Effector CD4-positive, alpha-beta T cell (primary cell): ENCODE results near the gene SYCE3. TPM values are rescaled to one million over a fixed set of nuclear protein-coding genes. Genes with fewer than 3 reads are reported as not detected.
"Not testable (repeated sequence)": the region's sequence is repeated elsewhere in the genome, so short reads cannot be mapped to it uniquely, and the experiment has no call there.

Experiments used
- DNase-seq: peaks from one replicate; pipeline ENCODE4 v3.0.0-alpha.2; 2020
- total RNA-seq: gene quantifications from one replicate; lab custom pipeline; 2026; lab: John Stamatoyannopoulos, UW

Gene SYCE3, protein sequence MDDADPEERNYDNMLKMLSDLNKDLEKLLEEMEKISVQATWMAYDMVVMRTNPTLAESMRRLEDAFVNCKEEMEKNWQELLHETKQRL
- total RNA-seq: not detected

DNA sequence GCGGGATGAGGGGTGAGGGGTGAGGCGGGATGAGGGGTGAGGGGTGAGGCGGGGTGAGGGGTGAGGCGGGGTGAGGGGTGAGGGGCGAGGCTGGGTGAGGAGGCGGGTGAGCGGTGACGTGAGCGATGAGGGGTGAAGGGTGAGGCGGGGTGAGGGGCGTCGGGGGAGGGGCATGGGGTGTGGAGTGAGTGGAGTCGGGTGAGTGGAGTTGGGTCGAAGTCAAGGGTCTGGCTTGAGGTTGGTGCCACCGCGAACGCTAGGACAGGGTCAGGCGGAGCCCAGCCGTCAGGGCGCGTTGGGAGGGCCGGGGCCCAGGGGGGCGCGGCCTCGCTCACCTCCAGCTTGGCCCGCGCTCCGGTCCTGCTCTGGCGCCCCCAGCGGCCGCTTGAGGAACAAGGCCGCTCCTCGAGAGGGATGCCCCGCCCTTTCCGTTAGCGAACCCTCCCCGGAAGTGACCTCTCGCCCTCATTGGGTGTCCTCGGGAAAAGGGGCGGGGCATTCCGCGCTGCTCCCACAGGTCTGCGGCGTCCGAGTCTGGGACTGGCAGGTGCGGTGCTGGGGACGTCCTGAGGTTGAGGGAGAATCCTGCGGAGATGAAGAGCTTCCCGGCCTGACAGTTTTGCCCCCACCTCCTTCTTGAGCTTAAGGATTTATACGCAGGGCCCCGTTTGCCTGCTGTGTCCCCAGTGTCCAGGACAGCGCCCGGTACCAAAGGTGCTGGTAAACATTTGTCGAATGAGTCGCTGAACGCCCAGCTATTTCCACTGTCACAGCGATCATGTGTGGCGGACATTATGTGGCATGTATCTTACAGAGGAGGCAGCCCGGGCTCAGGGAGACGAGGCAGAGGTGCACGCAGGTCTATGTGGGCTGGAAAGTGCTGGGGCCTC is at the start of gene SYCE3:
TSS of gene SYCE3 (minus strand) at position 397 of the 890 bp plus-strand sequence. CDS start 6,514 bp downstream, outside the sequence.
- peak; percentile 95 for DNase-seq

- DNase-seq: no peak
Observed at GRCh38 chr22:50612168-50612527, 49.4 kb upstream of the SYCE3 start.

DNA sequence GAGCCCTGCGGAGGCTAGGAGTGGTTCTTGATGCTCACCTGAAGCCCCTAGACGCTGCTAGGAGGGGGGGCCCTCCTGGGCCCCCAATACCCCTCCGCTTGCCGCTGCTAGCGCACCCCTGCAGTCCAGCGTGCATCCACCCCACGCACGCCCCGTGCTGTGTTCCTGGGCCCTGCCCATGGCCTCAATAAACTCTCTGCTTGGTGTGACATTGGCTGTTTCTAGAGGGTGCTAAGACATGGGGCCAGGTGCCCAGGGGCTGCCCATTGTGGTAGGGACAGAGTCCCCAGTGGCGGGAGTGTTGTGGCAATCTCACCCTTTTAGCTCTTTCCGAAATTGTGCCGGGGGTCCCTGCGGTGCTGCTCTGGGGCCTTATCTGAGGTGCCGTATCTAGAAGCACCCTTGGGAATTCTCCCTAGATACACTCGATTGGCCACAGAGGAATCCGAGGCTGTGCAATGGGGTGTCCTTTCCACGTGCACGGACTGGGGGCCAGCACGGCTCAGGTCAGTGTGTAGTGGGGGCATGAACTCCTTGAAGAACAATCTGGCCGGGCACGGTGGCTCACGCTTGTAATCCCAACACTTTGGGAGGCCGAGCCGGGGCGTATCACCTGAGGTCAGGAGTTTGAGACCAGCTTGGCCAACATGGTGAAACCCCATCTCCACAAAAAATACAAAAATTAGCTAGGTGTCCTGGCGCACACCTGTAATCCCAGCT is 48.8 kb upstream of the SYCE3 start:
- no peak for DNase-seq

GRCh38 chr22:50610581-50610980 is 47.9 kb upstream of the SYCE3 start:
- DNase-seq: no peak

- DNase-seq: no peak
Observed at GRCh38 chr22:50610041-50610451, 47.3 kb upstream of the SYCE3 start.

GRCh38 chr22:50609599-50609998 is 46.9 kb upstream of the SYCE3 start:
- no peak for DNase-seq

DNA sequence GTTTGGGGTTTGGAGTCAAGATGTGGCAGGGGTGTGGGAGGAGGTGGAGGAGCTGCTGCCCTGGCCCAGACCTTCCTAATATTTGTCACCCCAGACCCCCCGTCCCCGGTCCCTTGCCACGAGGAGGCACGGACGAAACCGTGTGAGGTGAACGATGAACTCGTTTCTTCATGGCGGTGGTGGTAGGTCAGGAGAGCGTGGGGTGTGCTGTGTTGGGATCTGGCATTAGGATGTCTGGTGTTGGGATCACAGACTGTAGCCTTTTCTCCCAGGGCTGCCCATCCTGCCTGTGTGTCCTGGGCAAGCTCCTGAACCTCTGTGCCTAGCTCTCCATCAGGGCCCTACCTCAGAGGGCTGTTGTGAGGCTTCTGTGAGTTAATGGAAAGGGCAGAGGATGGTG is 46.3 kb upstream of the SYCE3 start:
- no peak for DNase-seq

DNA sequence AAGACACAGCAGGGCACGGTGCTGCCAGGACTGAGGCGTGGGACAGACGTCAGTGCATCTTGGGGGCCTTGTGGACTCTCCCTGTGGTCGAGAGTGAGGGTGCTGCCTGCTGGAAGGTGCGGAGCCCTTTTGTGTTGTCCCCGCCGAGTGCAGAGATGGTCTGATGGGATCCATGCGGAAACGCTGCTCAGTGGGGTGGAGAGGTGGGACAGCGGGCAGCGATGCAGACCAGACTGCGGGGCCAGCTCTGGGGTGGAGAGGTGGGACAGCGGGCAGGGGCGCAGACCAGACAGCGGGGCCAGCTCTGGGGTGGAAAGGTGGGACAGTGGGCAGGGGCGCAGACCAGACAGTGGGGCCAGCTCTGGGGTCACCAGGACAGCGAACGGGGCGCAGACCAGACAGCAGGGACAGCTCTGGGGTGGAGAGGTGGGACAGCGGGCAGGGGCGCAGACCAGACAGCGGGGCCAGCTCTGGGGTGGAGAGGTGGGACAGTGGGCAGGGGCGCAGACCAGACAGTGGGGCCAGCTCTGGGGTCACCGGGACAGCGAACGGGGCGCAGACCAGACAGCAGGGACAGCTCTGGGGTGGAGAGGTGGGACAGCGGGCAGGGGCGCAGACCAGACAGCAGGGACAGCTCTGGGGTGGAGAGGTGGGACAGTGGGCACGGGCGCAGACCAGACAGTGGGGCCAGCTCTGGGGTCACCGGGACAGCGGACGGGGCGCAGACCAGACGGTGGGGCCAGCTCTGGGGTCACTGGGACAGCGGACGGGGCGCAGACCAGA is 45.5 kb upstream of the SYCE3 start:
- DNase-seq: not testable (repeated sequence)

DNA sequence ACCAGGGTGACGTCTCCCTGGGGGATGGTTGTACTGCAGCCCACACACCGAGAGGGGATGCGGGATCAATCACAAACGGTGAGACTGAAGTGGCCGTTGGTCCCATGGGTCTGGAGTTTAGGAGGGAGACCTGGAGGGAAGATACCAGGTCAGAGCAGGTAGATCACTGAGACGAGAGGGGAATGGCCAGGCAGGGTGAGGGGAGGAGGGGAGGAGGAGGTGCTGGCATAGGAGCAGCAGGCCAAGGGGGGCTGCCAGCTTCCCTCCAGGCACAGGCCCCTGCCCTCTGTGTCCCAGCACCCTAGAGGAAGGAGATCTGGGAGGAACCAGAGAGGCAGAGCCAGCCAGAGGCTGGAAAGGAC is 44.9 kb upstream of the SYCE3 start:
- DNase-seq: no peak

DNA sequence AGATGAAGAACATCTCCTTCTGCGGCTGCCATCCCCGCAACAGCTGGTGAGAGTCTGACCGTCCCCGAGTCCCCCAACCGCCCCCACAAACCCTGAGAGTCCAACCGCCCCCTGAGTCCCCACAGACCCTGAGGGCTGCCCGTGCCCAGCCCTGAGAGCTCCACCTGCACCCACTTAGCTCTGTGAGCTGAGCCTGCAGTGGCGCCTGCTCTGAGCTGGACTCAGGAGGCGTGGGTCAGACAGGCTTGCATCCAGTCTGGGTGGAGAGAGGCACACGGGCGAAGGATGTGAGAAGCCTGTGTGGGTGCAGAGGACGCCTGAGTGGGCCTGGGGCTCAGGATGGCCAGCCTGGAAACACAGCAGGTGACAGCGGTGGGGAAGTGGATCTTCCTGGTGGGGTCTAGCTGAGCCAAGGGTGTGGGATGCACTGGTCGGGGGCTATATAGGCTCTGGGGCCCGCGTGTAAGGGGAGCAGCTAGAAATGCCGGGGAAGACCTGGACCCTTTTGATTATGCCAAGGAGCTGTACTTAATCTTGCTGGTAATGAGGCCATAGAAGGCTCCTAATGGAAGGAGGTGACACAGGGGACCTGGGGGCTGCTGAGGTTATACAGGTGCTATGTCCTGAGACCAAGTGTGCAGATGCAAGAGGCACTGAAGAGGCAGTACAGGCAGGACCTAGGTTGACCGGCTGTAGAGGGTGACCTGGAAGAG is 44.4 kb upstream of the SYCE3 start:
- no peak for DNase-seq

DNA sequence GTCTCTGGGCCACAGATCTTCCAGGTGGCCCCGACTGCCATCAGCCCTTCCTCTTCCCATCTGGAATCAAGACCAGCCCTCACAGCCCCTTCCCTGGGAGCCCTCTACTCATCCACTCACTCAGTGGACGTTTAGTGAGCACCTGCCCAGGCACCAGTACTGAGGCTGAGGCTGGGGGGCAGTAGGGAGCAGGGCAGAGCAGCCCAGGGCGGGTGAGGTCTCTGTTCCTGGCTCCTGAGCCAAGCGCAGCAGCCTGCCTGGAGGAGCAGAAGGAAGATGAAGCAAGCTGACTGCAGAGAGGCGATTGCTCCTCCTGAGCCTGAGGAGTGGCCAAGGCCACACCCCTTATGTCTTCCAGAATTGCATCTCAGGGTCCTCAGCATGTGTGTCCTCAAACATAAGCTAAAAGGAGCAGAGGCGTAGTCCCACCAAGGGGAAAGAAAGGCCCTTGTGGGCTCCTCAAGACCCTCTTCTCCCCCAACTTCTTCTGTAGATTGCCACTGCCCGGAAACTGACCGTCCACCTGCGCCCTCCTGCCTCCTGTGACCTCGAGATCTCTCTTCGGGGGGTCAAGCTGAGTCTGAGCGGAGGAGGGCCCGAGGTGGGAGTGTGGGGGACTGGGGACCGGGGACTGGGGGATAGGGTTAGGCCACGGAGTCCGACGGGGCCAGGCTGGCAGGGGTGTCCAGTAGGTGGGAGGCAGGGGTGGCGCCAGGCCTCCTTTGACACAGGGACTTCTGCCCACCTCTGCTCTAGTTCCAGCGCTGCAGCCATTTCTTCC is 43.6 kb upstream of the SYCE3 start:
- no peak for DNase-seq

GRCh38 chr22:50605613-50606074 is 42.9 kb upstream of the SYCE3 start:
- no peak for DNase-seq

DNA sequence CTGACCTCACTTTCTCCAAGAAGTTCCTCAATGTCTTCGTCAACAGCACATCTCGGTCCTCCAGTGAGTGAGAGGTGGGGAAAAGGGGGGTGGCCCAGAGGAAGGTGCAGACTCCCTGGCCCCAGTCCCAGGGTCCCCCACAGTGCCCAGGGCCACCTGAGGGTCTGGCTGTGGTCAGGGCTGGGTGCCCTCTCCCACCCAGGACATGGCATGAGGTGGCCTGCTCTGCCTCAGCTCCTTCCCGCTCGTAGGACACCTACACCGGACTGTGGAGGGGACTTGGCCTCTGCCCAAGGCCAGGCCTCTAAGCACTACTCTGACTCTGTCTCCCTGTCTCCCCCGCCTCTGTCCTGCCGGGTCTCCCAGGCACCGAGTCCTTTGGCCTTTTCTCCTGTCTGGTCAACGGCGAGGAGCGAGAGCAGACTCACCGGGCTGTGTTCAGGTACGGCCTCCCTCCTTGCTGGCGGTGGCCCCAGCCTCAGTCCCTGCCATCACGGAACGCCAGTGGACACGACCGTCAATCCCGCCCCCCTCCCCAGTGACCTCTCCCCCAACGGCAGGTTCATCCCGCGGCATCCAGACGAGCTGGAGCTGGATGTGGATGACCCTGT is 42.4 kb upstream of the SYCE3 start:
- no peak for DNase-seq

GRCh38 chr22:50604256-50605001 is 41.7 kb upstream of the SYCE3 start:
- no peak for DNase-seq

- DNase-seq: no peak
Observed at GRCh38 chr22:50603511-50604255, 41.0 kb upstream of the SYCE3 start.

DNA sequence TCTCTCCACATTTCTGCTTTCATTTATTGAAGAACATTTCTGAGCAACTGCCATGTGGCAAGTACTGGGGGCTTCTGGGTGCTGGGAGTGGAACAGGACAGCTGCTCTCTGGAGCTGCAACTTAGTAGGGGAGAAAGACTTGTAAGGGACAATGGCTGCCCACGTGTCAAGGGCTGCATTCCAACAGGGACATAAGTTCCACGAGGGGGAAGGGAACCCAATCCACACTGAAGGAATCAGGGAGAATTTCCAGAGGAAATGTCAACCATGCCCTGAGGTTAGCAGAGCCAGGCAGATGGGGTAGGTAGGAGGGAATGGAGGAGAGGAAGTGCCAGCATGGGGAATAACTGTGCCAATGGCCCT is 39.6 kb upstream of the SYCE3 start:
- no peak for DNase-seq

DNA sequence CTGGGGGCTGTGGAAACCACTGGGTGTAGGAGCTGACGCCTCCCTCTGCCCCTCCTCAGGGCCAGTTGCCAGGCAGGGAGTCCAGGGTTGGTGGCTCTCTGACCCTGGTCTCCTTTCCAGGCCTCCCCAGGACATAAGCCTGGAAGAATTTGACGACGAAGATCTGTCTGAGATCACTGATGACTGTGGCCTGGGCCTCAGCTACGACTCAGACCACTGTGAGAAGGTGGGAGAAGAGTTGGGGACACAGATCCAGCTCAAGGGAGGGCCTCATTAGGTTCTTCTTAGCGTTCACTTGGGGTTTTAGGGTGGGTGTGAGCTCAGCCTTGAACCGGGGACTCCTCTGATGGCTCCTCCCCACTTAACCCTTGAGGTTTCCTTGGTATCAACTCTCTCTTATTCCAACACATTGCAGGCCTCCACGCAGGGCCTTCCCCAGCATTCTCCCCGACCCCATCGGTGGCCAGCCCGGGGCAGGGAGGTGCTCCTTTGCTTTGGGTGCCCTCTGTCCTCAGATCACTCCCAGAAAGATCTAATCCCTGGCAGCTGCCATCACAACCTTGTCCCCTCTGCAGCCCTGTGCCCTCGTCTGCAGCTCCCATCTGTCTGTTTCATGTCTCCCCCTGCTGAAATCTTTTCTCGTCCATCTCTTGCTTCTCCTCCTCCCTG is 39.1 kb upstream of the SYCE3 start:
- no peak for DNase-seq

GRCh38 chr22:50600967-50601668 is 38.4 kb upstream of the SYCE3 start:
- no peak for DNase-seq
